HG02759 (cell line): Measurements from ENCODE around the gene IL1F10.
"Not testable (repeated sequence)": the region's sequence is repeated elsewhere in the genome, so short reads cannot be mapped to it uniquely, and the experiment has no call there.

Experiments used
- ATAC-seq: cut with Tn5 transposase; IDR thresholded peaks from one replicate; pipeline ENCODE4 v1.9.1; 2021; ENCODE audit warnings: mild to moderate bottlenecking, moderate library complexity; ENCODE audit not compliant: unreplicated experiment

IL1F10 gene

GRCh38 chr2:113080134-113080533, 12.4 kb downstream of the IL1F10 start:
- ATAC-seq: no peak

- no peak for ATAC-seq
Observed at GRCh38 chr2:113081488-113082210, 13.9 kb downstream of the IL1F10 start.

- ATAC-seq: no peak
Observed at GRCh38 chr2:113083296-113083695, 15.5 kb downstream of the IL1F10 start.

GRCh38 chr2:113084249-113085000, 16.7 kb downstream of the IL1F10 start:
- ATAC-seq: no peak

GRCh38 chr2:113085542-113085941, 17.8 kb downstream of the IL1F10 start:
- no peak for ATAC-seq

GRCh38 chr2:113088213-113088992, 20.6 kb downstream of the IL1F10 start:
- ATAC-seq: no peak

GRCh38 chr2:113089916-113090315, 22.1 kb downstream of the IL1F10 start:
- no peak for ATAC-seq

- ATAC-seq: no peak
Observed at GRCh38 chr2:113091231-113091896, 23.6 kb downstream of the IL1F10 start.

GRCh38 chr2:113092864-113093612, 25.3 kb downstream of the IL1F10 start:
- ATAC-seq: no peak

GRCh38 chr2:113093613-113093977, 25.8 kb downstream of the IL1F10 start:
- ATAC-seq: no peak

- ATAC-seq: not testable (repeated sequence)
Observed at GRCh38 chr2:113096306-113096705, 28.5 kb downstream of the IL1F10 start.

- ATAC-seq: not testable (repeated sequence)
Observed at GRCh38 chr2:113096842-113097618, 29.3 kb downstream of the IL1F10 start.

GRCh38 chr2:113098041-113098440, 30.3 kb downstream of the IL1F10 start:
- ATAC-seq: no peak

GRCh38 chr2:113098532-113098931, 30.8 kb downstream of the IL1F10 start:
- ATAC-seq: no peak

GRCh38 chr2:113102133-113102532, 34.4 kb downstream of the IL1F10 start:
- ATAC-seq: no peak

- ATAC-seq: no peak
Observed at GRCh38 chr2:113103277-113103676, 35.5 kb downstream of the IL1F10 start.

GRCh38 chr2:113104054-113104611, 36.4 kb downstream of the IL1F10 start:
- no peak for ATAC-seq

GRCh38 chr2:113105047-113105785, 37.4 kb downstream of the IL1F10 start:
- no peak for ATAC-seq

GRCh38 chr2:113111121-113111520, 43.4 kb downstream of the IL1F10 start:
- no peak for ATAC-seq
